ENCODE measurements around the gene TEX19. TPM values are rescaled to one million over a fixed set of nuclear protein-coding genes. Genes with fewer than 3 reads are reported as not detected.

Gene TEX19
- total and polyA plus RNA-seq, 10 of the 15 experiments (the other 5 are each of a cell fraction or from before 2014, with no cell fraction given), result 0.03 to 0.32 (median 0.13) TPM; not detected in 3

- TF ChIP-seq EP300 (IDR thresholded peaks at IDR 0.05; ENCODE audit: borderline replicate concordance in 1 of 2, control insufficient read depth in 1 of 2, low read depth in 2 of 2, low read length in 2 of 2), result no peak
- TF ChIP-seq, protein P1, sequence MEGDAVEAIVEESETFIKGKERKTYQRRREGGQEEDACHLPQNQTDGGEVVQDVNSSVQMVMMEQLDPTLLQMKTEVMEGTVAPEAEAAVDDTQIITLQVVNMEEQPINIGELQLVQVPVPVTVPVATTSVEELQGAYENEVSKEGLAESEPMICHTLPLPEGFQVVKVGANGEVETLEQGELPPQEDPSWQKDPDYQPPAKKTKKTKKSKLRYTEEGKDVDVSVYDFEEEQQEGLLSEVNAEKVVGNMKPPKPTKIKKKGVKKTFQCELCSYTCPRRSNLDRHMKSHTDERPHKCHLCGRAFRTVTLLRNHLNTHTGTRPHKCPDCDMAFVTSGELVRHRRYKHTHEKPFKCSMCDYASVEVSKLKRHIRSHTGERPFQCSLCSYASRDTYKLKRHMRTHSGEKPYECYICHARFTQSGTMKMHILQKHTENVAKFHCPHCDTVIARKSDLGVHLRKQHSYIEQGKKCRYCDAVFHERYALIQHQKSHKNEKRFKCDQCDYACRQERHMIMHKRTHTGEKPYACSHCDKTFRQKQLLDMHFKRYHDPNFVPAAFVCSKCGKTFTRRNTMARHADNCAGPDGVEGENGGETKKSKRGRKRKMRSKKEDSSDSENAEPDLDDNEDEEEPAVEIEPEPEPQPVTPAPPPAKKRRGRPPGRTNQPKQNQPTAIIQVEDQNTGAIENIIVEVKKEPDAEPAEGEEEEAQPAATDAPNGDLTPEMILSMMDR (IDR thresholded peaks at IDR 0.05 in 2 of 3, conservative IDR thresholded peaks at IDR 0.05 in 1 of 3; ENCODE audit: control insufficient read depth in 2 of 3, extremely low read depth in 1 of 3, insufficient read depth in 1 of 3, low read depth in 3 of 3, low read length in 3 of 3), result peak; percentile 92 to 93 (median 92)
- TF ChIP-seq, protein P2, sequence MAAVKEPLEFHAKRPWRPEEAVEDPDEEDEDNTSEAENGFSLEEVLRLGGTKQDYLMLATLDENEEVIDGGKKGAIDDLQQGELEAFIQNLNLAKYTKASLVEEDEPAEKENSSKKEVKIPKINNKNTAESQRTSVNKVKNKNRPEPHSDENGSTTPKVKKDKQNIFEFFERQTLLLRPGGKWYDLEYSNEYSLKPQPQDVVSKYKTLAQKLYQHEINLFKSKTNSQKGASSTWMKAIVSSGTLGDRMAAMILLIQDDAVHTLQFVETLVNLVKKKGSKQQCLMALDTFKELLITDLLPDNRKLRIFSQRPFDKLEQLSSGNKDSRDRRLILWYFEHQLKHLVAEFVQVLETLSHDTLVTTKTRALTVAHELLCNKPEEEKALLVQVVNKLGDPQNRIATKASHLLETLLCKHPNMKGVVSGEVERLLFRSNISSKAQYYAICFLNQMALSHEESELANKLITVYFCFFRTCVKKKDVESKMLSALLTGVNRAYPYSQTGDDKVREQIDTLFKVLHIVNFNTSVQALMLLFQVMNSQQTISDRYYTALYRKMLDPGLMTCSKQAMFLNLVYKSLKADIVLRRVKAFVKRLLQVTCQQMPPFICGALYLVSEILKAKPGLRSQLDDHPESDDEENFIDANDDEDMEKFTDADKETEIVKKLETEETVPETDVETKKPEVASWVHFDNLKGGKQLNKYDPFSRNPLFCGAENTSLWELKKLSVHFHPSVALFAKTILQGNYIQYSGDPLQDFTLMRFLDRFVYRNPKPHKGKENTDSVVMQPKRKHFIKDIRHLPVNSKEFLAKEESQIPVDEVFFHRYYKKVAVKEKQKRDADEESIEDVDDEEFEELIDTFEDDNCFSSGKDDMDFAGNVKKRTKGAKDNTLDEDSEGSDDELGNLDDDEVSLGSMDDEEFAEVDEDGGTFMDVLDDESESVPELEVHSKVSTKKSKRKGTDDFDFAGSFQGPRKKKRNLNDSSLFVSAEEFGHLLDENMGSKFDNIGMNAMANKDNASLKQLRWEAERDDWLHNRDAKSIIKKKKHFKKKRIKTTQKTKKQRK (IDR thresholded peaks at IDR 0.05; ENCODE audit: low read depth, low read length), result no peak
- TF ChIP-seq TCF3 (IDR thresholded peaks at IDR 0.05; ENCODE audit: borderline replicate concordance, insufficient read depth, low read depth, low read length), result no peak
- TF ChIP-seq NR2C1 (IDR thresholded peaks at IDR 0.05), result no peak
- TF ChIP-seq RAD21 (IDR thresholded peaks at IDR 0.05; ENCODE audit: insufficient read depth, low read depth, low read length), result peak; percentile 86
- TF ChIP-seq FOXK2 (IDR thresholded peaks at IDR 0.05), result no peak
- TF ChIP-seq BRCA1 (IDR thresholded peaks at IDR 0.05; ENCODE audit: low read depth, low read length), result no peak
- TF ChIP-seq SMARCA5 (IDR thresholded peaks at IDR 0.05), result no peak; the same call in 1 of the 2 replicates
- TF ChIP-seq IKZF1 (conservative IDR thresholded peaks at IDR 0.05), result no peak
- TF ChIP-seq PAX5 (IDR thresholded peaks at IDR 0.05; ENCODE audit: borderline replicate concordance, low read depth, low read length), result no peak
- TF ChIP-seq PML (IDR thresholded peaks at IDR 0.05; ENCODE audit: low read length), result no peak
- peak; percentile 52; the same call in 1 of the 2 replicates for TF ChIP-seq STAT1 (conservative IDR thresholded peaks at IDR 0.05)
- TF ChIP-seq, protein P3, sequence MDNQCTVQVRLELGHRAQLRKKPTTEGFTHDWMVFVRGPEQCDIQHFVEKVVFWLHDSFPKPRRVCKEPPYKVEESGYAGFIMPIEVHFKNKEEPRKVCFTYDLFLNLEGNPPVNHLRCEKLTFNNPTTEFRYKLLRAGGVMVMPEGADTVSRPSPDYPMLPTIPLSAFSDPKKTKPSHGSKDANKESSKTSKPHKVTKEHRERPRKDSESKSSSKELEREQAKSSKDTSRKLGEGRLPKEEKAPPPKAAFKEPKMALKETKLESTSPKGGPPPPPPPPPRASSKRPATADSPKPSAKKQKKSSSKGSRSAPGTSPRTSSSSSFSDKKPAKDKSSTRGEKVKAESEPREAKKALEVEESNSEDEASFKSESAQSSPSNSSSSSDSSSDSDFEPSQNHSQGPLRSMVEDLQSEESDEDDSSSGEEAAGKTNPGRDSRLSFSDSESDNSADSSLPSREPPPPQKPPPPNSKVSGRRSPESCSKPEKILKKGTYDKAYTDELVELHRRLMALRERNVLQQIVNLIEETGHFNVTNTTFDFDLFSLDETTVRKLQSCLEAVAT (IDR thresholded peaks at IDR 0.05), result 0 out of 2 replicates have a peak, but pooled peaks have one; percentile 20
- TF ChIP-seq NFYB (IDR thresholded peaks at IDR 0.05; ENCODE audit: insufficient read depth, low read depth, low read length), result 0 out of 2 replicates have a peak, but pooled peaks have one; percentile 20
- no peak for TF ChIP-seq WRNIP1 (IDR thresholded peaks at IDR 0.05; ENCODE audit: borderline replicate concordance, low read depth, low read length)
- TF ChIP-seq TCF12 (IDR thresholded peaks at IDR 0.05; ENCODE audit: low read depth, low read length), result no peak
- TF ChIP-seq, protein P4, sequence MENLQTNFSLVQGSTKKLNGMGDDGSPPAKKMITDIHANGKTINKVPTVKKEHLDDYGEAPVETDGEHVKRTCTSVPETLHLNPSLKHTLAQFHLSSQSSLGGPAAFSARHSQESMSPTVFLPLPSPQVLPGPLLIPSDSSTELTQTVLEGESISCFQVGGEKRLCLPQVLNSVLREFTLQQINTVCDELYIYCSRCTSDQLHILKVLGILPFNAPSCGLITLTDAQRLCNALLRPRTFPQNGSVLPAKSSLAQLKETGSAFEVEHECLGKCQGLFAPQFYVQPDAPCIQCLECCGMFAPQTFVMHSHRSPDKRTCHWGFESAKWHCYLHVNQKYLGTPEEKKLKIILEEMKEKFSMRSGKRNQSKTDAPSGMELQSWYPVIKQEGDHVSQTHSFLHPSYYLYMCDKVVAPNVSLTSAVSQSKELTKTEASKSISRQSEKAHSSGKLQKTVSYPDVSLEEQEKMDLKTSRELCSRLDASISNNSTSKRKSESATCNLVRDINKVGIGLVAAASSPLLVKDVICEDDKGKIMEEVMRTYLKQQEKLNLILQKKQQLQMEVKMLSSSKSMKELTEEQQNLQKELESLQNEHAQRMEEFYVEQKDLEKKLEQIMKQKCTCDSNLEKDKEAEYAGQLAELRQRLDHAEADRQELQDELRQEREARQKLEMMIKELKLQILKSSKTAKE (IDR thresholded peaks at IDR 0.05; ENCODE audit: low read depth, poor library complexity, severe bottlenecking), result no peak
Measured at GRCh38 chr17:82351713-82352488, 7.1 kb upstream of the TEX19 start (continued).
